K562 (cell line): ENCODE data around the gene SART1. TPM values are rescaled to one million over a fixed set of nuclear protein-coding genes. Genes with fewer than 3 reads are reported as not detected.

Experiments used
- BCL6 ChIP-seq: fragments of 250-450 bp; sonication (Bioruptor Pico); IDR thresholded peaks from 2 replicates; pipeline ENCODE4 v1.4.0; 2020
- CREM ChIP-seq: IDR thresholded peaks from 2 replicates; pipeline ENCODE4 v1.6.1; 2014; ENCODE audit warnings: antibody characterized with exemption, low read depth
- HSF4 ChIP-seq: fragments of 250-450 bp; sonication (Bioruptor Pico); IDR thresholded peaks from 2 replicates; pipeline ENCODE4 v2.1.2; 2022; ENCODE audit warnings: mild to moderate bottlenecking, moderate library complexity, borderline replicate concordance
- MCM5 ChIP-seq: fragments of 450-650 bp; IDR thresholded peaks from 2 replicates; pipeline ENCODE4 v1.6.1; 2016; ENCODE audit warnings: low read depth
- MYNN ChIP-seq, 2 experiments: sonication (generic); formaldehyde crosslinking in 1 of 2; IDR thresholded peaks; 2 replicates each; pipeline versions ENCODE4 v1.5.0 to v1.6.1; 2016 to 2020; ENCODE audit warnings: antibody characterized with exemption in 1 of 2, missing genetic modification reagents in 1 of 2
- NCOA1 ChIP-seq: fragments of 450-650 bp; IDR thresholded peaks from 2 replicates; pipeline ENCODE4 v1.6.1; 2016; ENCODE audit warnings: low read depth
- NFIC ChIP-seq: fragments of 450-650 bp; IDR thresholded peaks from 2 replicates; pipeline ENCODE4 v1.6.1; 2017; ENCODE audit warnings: mild to moderate bottlenecking, inconsistent platforms
- NR3C1 ChIP-seq: sonication (generic); formaldehyde crosslinking; IDR thresholded peaks from 2 replicates; pipeline ENCODE4 v1.8.1; 2022; ENCODE audit warnings: missing genetic modification reagents
- RHOXF2B ChIP-seq: fragments of 250-450 bp; sonication (Bioruptor Pico); conservative IDR thresholded peaks from 2 replicates; pipeline ENCODE4 v1.5.1; 2021
- ZC3H8 ChIP-seq: fragments of 450-650 bp; IDR thresholded peaks from 2 replicates; pipeline ENCODE4 v1.6.1; 2017
- ZKSCAN8 ChIP-seq: fragments of 200-800 bp; sonication (Bioruptor generic); IDR thresholded peaks from 2 replicates; pipeline ENCODE4 v1.6.1; 2016; ENCODE audit warnings: missing genetic modification characterization, missing compliant biosample characterization
- ZNF561 ChIP-seq: fragments of 450-650 bp; formaldehyde crosslinking; conservative IDR thresholded peaks from 2 replicates; pipeline ENCODE4 v1.4.0; 2020; ENCODE audit warnings: mild to moderate bottlenecking, moderate library complexity
- ZNF696 ChIP-seq: fragments of 250-450 bp; sonication (Bioruptor Pico); conservative IDR thresholded peaks from 2 replicates; pipeline ENCODE4 v1.4.0; 2020; ENCODE audit warnings: mild to moderate bottlenecking, moderate library complexity
- ZNF766 ChIP-seq: fragments of 200-800 bp; sonication (Bioruptor generic); conservative IDR thresholded peaks from 2 replicates; pipeline ENCODE4 v1.6.1; 2016; ENCODE audit warnings: missing genetic modification characterization, missing compliant biosample characterization
- ZNF77 ChIP-seq: fragments of 250-450 bp; sonication (Bioruptor Pico); IDR thresholded peaks from 2 replicates; pipeline ENCODE4 v1.5.0; 2020
- polyA plus RNA-seq, 8 experiments: library from polyadenylated mRNA; depleted of rRNA in 4 of 8; stranded (reverse) in 5 of 8; unstranded in 3 of 8; fragments of >200 nt; fragmentation: Nextera tagmentation in 2 of 8; fragmentation: Illumina TruSeq in 1 of 8; extraction: Ambion mirVana in 2 of 8; extraction: Trizol in 1 of 8; gene quantifications; 2 replicates each; pipeline versions ENCODE4 v1.2.1 to v1.2.3, GENCODE V29; 2011 to 2014; ENCODE audit warnings: inconsistent platforms in 1 of 8, missing spikeins in 1 of 8
- total RNA-seq, 7 experiments: library from RNA; depleted of rRNA in 6 of 7; stranded (reverse); fragments of >200 nt in 6 of 7; fragmentation: Illumina TruSeq in 2 of 7; extraction: Trizol in 2 of 7; gene quantifications; 2 replicates each; pipeline versions ENCODE4 v1.2.1 to v1.2.3, GENCODE V29; 2011 to 2021; ENCODE audit warnings: low replicate concordance in 1 of 7
- TF ChIP-seq, protein P1 (sequence below): sonication (generic); formaldehyde crosslinking; IDR thresholded peaks from 2 replicates; pipeline ENCODE4 v1.8.0; 2022; ENCODE audit warnings: missing genetic modification reagents, mild to moderate bottlenecking, borderline replicate concordance
- TF ChIP-seq, protein P2 (sequence below): fragments of 250-450 bp; sonication (Bioruptor Pico); IDR thresholded peaks from 2 replicates; pipeline ENCODE4 v1.8.0; 2022; ENCODE audit warnings: moderate library complexity, mild to moderate bottlenecking, inconsistent platforms
- TF ChIP-seq, protein P3 (sequence below): fragments of 450-650 bp; IDR thresholded peaks from 2 replicates; pipeline ENCODE4 v1.6.1; 2016; ENCODE audit warnings: borderline replicate concordance
- TF ChIP-seq, protein P4 (sequence below): fragments of 250-450 bp; sonication (Bioruptor Pico); IDR thresholded peaks from 2 replicates; pipeline ENCODE4 v1.4.0; 2020; ENCODE audit warnings: mild to moderate bottlenecking, moderate library complexity, borderline replicate concordance
- TF ChIP-seq, protein P5 (sequence below): fragments of 450-650 bp; formaldehyde crosslinking; IDR thresholded peaks from 2 replicates; pipeline ENCODE4 v1.4.0; 2022; ENCODE audit warnings: missing genetic modification characterization

Gene SART1
- total and polyA plus RNA-seq, 9 of the 15 experiments (the other 6 are each of a cell fraction or from before 2014, with no cell fraction given), result 4.8 to 84.1 (median 31.7) TPM

DNA sequence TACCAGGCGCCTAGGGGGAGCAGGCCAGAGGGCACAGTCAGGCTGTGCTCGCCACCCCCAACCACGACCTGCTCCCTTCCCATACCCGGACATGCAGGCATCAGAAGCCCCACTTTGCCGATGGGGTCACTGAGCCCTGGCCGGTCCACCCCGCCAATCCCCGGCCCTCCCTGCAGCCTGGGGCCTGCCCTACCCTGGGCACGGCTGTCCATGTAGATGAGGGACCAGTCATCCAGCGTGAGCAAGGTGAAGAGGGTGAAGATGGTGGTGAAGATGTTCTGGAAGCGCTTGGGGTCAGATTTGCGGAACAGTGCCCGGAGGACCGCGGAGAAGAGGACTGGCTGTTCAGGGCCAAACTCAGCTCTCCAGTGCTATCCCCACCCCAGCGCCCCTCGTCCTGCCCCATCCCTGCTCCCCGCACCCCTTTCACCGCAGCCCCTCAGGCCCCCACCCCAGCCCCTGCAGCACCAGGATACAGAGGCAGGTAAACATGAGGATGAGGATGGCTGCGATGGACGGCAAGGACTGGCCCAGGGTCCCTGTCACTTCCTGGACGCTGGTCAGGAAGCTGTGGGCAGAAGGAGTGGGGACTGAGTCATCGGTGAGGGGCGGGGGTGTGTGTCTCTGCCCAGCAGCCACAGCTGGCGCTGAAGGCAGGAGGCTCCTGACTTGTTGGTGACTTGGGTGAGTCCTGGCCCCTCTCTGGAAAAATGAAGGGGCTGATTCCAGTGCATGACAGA, 59.3 kb downstream of the SART1 start (continued):
- TF ChIP-seq RHOXF2B (CRISPR knock-in tag), result no peak
- peak; percentile 68; the same call in 1 of the 2 replicates for TF ChIP-seq MYNN (IDR thresholded peaks at IDR 0.05)
- TF ChIP-seq MYNN (CRISPR knock-in tag; IDR thresholded peaks at IDR 0.05), result no peak
- TF ChIP-seq, protein P1, sequence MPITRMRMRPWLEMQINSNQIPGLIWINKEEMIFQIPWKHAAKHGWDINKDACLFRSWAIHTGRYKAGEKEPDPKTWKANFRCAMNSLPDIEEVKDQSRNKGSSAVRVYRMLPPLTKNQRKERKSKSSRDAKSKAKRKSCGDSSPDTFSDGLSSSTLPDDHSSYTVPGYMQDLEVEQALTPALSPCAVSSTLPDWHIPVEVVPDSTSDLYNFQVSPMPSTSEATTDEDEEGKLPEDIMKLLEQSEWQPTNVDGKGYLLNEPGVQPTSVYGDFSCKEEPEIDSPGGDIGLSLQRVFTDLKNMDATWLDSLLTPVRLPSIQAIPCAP (CRISPR knock-in tag), result no peak
- TF ChIP-seq ZNF561 (CRISPR knock-in tag), result no peak
- TF ChIP-seq HSF4 (CRISPR knock-in tag), result no peak
- no peak for TF ChIP-seq ZNF766 (CRISPR knock-in tag)
- peak; percentile 54 for TF ChIP-seq CREM
- no peak for TF ChIP-seq NCOA1
- no peak for TF ChIP-seq ZC3H8
- TF ChIP-seq NFIC, result no peak
- no peak for TF ChIP-seq ZNF696 (CRISPR knock-in tag)
- TF ChIP-seq NR3C1 (CRISPR knock-in tag), result no peak
- TF ChIP-seq, protein P2, sequence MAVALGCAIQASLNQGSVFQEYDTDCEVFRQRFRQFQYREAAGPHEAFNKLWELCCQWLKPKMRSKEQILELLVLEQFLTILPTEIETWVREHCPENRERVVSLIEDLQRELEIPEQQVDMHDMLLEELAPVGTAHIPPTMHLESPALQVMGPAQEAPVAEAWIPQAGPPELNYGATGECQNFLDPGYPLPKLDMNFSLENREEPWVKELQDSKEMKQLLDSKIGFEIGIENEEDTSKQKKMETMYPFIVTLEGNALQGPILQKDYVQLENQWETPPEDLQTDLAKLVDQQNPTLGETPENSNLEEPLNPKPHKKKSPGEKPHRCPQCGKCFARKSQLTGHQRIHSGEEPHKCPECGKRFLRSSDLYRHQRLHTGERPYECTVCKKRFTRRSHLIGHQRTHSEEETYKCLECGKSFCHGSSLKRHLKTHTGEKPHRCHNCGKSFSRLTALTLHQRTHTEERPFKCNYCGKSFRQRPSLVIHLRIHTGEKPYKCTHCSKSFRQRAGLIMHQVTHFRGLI (CRISPR knock-in tag), result no peak
- TF ChIP-seq, protein P3, sequence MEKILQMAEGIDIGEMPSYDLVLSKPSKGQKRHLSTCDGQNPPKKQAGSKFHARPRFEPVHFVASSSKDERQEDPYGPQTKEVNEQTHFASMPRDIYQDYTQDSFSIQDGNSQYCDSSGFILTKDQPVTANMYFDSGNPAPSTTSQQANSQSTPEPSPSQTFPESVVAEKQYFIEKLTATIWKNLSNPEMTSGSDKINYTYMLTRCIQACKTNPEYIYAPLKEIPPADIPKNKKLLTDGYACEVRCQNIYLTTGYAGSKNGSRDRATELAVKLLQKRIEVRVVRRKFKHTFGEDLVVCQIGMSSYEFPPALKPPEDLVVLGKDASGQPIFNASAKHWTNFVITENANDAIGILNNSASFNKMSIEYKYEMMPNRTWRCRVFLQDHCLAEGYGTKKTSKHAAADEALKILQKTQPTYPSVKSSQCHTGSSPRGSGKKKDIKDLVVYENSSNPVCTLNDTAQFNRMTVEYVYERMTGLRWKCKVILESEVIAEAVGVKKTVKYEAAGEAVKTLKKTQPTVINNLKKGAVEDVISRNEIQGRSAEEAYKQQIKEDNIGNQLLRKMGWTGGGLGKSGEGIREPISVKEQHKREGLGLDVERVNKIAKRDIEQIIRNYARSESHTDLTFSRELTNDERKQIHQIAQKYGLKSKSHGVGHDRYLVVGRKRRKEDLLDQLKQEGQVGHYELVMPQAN, result no peak
- no peak for TF ChIP-seq ZKSCAN8 (CRISPR knock-in tag)
- TF ChIP-seq, protein P4, sequence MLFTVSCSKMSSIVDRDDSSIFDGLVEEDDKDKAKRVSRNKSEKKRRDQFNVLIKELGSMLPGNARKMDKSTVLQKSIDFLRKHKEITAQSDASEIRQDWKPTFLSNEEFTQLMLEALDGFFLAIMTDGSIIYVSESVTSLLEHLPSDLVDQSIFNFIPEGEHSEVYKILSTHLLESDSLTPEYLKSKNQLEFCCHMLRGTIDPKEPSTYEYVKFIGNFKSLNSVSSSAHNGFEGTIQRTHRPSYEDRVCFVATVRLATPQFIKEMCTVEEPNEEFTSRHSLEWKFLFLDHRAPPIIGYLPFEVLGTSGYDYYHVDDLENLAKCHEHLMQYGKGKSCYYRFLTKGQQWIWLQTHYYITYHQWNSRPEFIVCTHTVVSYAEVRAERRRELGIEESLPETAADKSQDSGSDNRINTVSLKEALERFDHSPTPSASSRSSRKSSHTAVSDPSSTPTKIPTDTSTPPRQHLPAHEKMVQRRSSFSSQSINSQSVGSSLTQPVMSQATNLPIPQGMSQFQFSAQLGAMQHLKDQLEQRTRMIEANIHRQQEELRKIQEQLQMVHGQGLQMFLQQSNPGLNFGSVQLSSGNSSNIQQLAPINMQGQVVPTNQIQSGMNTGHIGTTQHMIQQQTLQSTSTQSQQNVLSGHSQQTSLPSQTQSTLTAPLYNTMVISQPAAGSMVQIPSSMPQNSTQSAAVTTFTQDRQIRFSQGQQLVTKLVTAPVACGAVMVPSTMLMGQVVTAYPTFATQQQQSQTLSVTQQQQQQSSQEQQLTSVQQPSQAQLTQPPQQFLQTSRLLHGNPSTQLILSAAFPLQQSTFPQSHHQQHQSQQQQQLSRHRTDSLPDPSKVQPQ (CRISPR knock-in tag), result no peak
- TF ChIP-seq, protein P5, sequence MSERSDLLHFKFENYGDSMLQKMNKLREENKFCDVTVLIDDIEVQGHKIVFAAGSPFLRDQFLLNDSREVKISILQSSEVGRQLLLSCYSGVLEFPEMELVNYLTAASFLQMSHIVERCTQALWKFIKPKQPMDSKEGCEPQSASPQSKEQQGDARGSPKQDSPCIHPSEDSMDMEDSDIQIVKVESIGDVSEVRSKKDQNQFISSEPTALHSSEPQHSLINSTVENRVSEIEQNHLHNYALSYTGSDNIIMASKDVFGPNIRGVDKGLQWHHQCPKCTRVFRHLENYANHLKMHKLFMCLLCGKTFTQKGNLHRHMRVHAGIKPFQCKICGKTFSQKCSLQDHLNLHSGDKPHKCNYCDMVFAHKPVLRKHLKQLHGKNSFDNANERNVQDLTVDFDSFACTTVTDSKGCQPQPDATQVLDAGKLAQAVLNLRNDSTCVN (CRISPR knock-in tag), result no peak
- TF ChIP-seq ZNF77 (CRISPR knock-in tag), result no peak
- no peak for TF ChIP-seq MCM5
- no peak for TF ChIP-seq BCL6
